Measurements from ENCODE around the gene PKMYT1. TPM values are rescaled to one million over a fixed set of nuclear protein-coding genes. Genes with fewer than 3 reads are reported as not detected.

Gene PKMYT1
- total and polyA plus RNA-seq, 2 of the 4 experiments (the other 2 are of a cell fraction): 1.8 to 14.9 TPM

- H2BK15ac ChIP-seq (ENCODE audit: low read depth, low read length): no peak overlapping the region
- no peak overlapping the region for H3K4me2 ChIP-seq (ENCODE audit: low read depth, low read length)
- 0 out of 2 replicates have a peak, but pooled peaks cover under 1% of the 10 kb centered on the region for H3K9me1 ChIP-seq (ENCODE audit: insufficient read depth, low read length)
- H4K20me1 ChIP-seq (ENCODE audit: insufficient read depth, low read length): 0 out of 2 replicates have a peak, but pooled peaks cover 3% of the 10 kb centered on the region
- in situ Hi-C loops (cut with MboI; ENCODE audit: low sequenced_read_pairs): no loop called here
- H2AFZ ChIP-seq (replicated peaks; ENCODE audit: low read length, poor library complexity): no peak overlapping the region
- intact Hi-C loops (cut with micrococcal nuclease): no loop called here
- BruUV-seq (replicated peaks): no TSS peak
- H3K4me1 ChIP-seq (ENCODE audit: control insufficient read depth, insufficient read depth, low read length): no peaks in the 10 kb centered on the region
- no peak overlapping the region for H3K9ac ChIP-seq (ENCODE audit: low read depth, low read length)
- ChIA-PET CTCF (no interaction called here), POLR2A (ENCODE audit: unreplicated experiment) (no interaction called here)
- ATAC-seq (ENCODE audit: low read depth) (no peak), DNase-seq (no peak)
- H3K9me3 ChIP-seq (ENCODE audit: control insufficient read depth, insufficient read depth, low read length): no peaks in the 10 kb centered on the region
- no peak overlapping the region for H2BK20ac ChIP-seq (ENCODE audit: low read depth, low read length)
- H3K4me3 ChIP-seq (ENCODE audit: insufficient read depth, low read depth, low read length): no peak overlapping the region
- no peak overlapping the region for H2BK5ac ChIP-seq (ENCODE audit: low read depth, low read length, poor library complexity, severe bottlenecking)
- no peak overlapping the region for H3K56ac ChIP-seq (ENCODE audit: extremely low read depth, insufficient read depth, low read length)
- no peak overlapping the region for H2AK5ac ChIP-seq (ENCODE audit: low read depth, low read length)
- no peak overlapping the region for H3K18ac ChIP-seq (ENCODE audit: low read depth, low read length)
- no peak overlapping the region for H2AK9ac ChIP-seq (replicated peaks; ENCODE audit: low read depth, low read length, poor library complexity)
- dilution Hi-C loops (cut with HindIII; ENCODE audit: low sequenced_read_pairs, unreplicated experiment): no loop called here
- no peak overlapping the region for H3K23ac ChIP-seq (ENCODE audit: low read depth, low read length)
- no peak overlapping the region for H2BK120ac ChIP-seq (ENCODE audit: low read depth, low read length)
- peaks cover 39% of the 10 kb centered on the region for H3K27me3 ChIP-seq (ENCODE audit: control insufficient read depth, insufficient read depth, low read length)
- no peak overlapping the region for H4K8ac ChIP-seq (ENCODE audit: low read depth in 2 of 2, low read length in 2 of 2)
- no peak overlapping the region for H4K91ac ChIP-seq (ENCODE audit: insufficient read depth, low read depth, low read length)
- WGBS, 2 experiments (ENCODE audit: extremely low coverage in 2 of 2, insufficient read length in 1 of 2): 46% methylated on average over 18 of the region's 31 CpGs; no CpG with 5 or more reads in 1 of the 2 experiments
- H3K4ac ChIP-seq (ENCODE audit: low read depth, low read length): no peak overlapping the region
- no peaks in the 10 kb centered on the region for H3K79me1 ChIP-seq (ENCODE audit: low read depth in 1 of 2, low read length in 2 of 2)
- H4K5ac ChIP-seq (ENCODE audit: low read depth, low read length): no peak overlapping the region
- H3K27ac ChIP-seq (ENCODE audit: insufficient read depth, low read length): no peak overlapping the region
- no peak overlapping the region for H3K14ac ChIP-seq (replicated peaks; ENCODE audit: low read depth, low read length)
- peaks cover 13% of the 10 kb centered on the region for H3K36me3 ChIP-seq (ENCODE audit: control insufficient read depth, insufficient read depth, low read length)
- no peak for TF ChIP-seq MAFK (IDR thresholded peaks at IDR 0.05; ENCODE audit: low read depth, low read length)
- TF ChIP-seq RCOR1 (IDR thresholded peaks at IDR 0.05; ENCODE audit: insufficient replicate concordance, low read length): no peak
- no peak for TF ChIP-seq MAZ (IDR thresholded peaks at IDR 0.05; ENCODE audit: borderline replicate concordance, low read depth, low read length)
- no peak for TF ChIP-seq RAD21 (IDR thresholded peaks at IDR 0.05; ENCODE audit: low read length)
- TF ChIP-seq FOS (IDR thresholded peaks at IDR 0.05; ENCODE audit: low read depth, low read length): no peak
- no peak for TF ChIP-seq SMC3 (IDR thresholded peaks at IDR 0.05; ENCODE audit: low read depth, low read length)
- TF ChIP-seq, protein P1, sequence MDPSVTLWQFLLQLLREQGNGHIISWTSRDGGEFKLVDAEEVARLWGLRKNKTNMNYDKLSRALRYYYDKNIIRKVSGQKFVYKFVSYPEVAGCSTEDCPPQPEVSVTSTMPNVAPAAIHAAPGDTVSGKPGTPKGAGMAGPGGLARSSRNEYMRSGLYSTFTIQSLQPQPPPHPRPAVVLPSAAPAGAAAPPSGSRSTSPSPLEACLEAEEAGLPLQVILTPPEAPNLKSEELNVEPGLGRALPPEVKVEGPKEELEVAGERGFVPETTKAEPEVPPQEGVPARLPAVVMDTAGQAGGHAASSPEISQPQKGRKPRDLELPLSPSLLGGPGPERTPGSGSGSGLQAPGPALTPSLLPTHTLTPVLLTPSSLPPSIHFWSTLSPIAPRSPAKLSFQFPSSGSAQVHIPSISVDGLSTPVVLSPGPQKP (IDR thresholded peaks at IDR 0.05; ENCODE audit: borderline replicate concordance, low read depth, low read length): no peak
- TF ChIP-seq RFX5 (IDR thresholded peaks at IDR 0.05; ENCODE audit: low read depth, low read length): no peak
- TF ChIP-seq POLR2A (IDR thresholded peaks at IDR 0.05; ENCODE audit: low read depth, low read length): no peak
- no peak for TF ChIP-seq BHLHE40 (IDR thresholded peaks at IDR 0.05; ENCODE audit: low read depth, low read length)
- TF ChIP-seq CEBPB (IDR thresholded peaks at IDR 0.05; ENCODE audit: low read depth, low read length): no peak
- TF ChIP-seq CTCF (conservative IDR thresholded peaks at IDR 0.05; ENCODE audit: low read depth, low read length): no peak
- TF ChIP-seq, protein P2, sequence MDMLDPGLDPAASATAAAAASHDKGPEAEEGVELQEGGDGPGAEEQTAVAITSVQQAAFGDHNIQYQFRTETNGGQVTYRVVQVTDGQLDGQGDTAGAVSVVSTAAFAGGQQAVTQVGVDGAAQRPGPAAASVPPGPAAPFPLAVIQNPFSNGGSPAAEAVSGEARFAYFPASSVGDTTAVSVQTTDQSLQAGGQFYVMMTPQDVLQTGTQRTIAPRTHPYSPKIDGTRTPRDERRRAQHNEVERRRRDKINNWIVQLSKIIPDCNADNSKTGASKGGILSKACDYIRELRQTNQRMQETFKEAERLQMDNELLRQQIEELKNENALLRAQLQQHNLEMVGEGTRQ (IDR thresholded peaks at IDR 0.05; ENCODE audit: low read depth, low read length): no peak
- no peak for TF ChIP-seq CHD1 (IDR thresholded peaks at IDR 0.05; ENCODE audit: low read depth, low read length)
- TF ChIP-seq MXI1 (IDR thresholded peaks at IDR 0.05; ENCODE audit: borderline replicate concordance, low read depth, low read length): no peak
These were observed 26.3 kb downstream of the PKMYT1 start for GRCh38 chr16:2953706-2954627.
